COLO668 (cell line): ENCODE measurements around the gene VEPH1.

Experiments
- DNase-seq: peaks from one replicate; lab custom pipeline; 2025; ENCODE audit not compliant: unreplicated experiment; lab: John Stamatoyannopoulos, UW

The VEPH1 gene

DNA sequence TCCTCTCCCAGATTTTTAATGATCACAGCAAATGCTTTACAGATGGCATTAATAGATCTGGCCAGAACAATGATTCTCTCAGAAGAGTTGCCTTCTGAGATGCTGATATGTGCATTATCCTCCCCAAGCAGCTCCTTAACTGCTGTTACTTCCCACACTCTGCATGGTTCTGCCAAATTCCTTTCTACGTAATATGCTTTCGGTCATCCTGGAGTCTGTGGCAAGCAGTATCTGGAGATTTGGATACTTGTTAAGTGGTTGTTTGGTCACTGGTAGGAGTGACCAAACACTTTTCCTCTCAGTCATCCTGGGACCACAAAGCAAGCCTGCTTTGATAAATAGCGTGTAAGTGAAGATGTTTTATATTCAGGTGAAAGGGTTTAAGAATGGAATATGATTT, 272.1 kb downstream of the VEPH1 start:
- no peak for DNase-seq

DNA sequence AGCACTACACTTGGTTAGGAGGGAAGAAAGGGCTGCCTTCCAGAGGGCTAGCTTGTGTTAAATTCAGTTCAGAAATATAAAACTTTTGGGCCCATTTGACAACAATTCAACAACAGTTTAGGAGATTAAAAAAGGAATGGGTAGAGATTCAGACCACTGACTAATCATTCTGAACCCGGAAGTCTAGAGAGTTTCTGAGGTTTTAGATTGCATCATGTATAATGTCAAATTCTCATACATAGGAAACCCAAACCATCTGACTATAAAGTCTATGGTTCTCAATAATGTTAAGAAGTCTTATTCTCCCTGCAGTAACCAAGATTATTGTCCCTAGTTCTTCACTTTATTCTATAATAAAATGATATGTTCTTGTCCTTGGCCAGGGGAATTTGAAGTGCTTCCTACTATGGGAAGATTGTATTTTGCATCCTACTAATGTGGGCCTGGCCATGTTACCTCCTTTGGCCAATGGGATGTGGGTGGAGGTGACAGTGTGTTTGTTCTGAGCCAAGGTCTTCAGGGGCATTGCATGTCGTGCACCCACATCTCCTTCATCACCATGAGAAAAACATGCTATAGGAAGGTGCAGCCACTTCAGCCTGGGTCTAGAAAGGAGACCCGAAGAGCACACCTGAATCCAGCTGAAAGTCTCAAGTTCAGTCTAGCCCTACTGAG, 276.9 kb downstream of the VEPH1 start:
- DNase-seq, result no peak

DNA sequence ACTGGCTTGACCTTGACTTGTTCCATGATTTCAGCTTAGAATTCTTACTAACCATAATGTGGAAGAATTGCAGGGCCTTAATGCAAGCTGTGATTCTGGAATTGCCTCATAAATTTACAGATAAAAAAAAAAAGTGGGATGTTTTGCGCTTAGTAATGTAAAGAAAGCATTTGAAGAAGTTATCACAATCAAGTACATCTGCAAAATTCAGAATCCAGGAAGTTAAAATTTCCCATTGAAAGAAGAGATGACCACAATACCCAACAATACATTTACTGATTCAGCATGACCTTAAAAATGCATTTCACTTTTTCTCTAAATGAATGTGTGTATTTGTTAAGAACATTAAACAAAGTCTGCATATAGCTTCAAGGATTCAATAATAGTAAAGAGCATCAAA, 278.2 kb downstream of the VEPH1 start:
- DNase-seq, result no peak

DNA sequence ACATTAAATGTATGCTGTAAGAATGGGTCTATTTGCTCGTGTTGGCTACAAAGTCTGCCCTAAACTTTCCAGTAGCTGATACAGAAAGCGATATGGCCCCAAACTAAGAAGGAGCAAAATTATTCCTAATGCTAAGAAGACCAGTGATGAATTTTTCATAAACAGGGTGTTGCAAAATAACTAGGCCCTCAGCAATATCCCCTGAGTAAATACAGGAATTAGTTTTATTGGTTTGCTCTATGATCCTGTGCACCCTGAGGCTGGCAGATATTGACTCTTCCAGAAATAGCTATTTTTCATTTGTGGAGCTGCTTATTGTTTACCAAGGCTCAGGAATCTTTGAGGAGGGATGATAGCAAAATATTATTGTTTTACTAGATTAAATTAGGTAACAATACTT, 282.3 kb downstream of the VEPH1 start:
- no peak for DNase-seq

DNA sequence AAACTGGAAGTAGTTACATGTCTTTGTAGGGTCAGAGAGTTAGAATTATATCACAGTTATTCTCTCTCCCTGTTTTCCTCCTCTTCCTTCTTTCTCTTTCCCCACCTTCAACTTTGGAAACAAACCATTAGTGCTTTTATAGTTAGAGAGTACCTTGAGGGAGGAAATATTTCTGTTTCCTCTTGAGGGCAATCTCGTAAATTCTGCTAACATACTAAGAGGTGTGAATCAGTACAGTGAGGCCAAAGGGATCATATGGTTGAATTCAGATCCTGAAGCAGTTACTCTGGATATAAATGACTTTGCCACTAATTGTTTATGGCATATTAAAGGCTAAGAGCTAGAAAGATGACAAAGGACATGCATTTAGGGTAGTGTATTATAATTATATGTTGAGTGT, 283.0 kb downstream of the VEPH1 start:
- DNase-seq, result no peak

DNA sequence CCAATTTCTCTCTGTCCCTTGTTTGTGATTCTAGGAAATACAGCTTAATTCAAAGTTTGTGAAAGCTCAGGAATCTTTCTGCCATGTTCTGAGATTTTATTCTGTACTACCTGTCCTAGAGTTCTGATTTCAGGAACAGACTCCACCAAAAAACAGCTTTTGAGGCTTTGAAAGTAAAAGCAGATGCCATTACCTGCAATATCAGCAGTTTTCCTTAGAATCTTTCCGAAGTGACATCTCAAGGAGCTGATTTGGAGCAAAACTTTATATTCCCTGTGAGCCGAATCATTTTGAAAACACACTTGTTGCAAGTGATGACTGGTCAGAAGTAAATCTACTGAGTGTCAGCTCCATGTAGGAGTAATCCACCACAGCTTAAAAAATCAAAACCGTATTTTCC, 284.0 kb downstream of the VEPH1 start:
- DNase-seq, result no peak
